Hepatocyte (in vitro differentiated cells): ENCODE data around the gene GNB1L.

Source experiments
- EZH2 ChIP-seq: fragments of 200-600 bp; sonication (generic); IDR thresholded peaks from 2 replicates; pipeline ENCODE4 v1.6.1; 2016; ENCODE audit warnings: antibody characterized with exemption, mild to moderate bottlenecking, borderline replicate concordance
- EZH2phosphoT487 ChIP-seq: fragments of 200-600 bp; sonication (generic); IDR thresholded peaks from one replicate; pipeline ENCODE4 v1.6.1; 2018; ENCODE audit warnings: antibody characterized with exemption, mild to moderate bottlenecking, low read depth, moderate library complexity; ENCODE audit not compliant: unreplicated experiment, severe bottlenecking
- TF ChIP-seq, protein P1 (sequence below): fragments of 200-600 bp; sonication (generic); IDR thresholded peaks from 2 replicates; pipeline ENCODE4 v1.5.1; 2016; ENCODE audit warnings: antibody characterized with exemption, mild to moderate bottlenecking; ENCODE audit not compliant: poor library complexity

GRCh38 chr22:19763458-19764298 lies 91.0 kb downstream of the GNB1L start:
- TF ChIP-seq, protein P1, sequence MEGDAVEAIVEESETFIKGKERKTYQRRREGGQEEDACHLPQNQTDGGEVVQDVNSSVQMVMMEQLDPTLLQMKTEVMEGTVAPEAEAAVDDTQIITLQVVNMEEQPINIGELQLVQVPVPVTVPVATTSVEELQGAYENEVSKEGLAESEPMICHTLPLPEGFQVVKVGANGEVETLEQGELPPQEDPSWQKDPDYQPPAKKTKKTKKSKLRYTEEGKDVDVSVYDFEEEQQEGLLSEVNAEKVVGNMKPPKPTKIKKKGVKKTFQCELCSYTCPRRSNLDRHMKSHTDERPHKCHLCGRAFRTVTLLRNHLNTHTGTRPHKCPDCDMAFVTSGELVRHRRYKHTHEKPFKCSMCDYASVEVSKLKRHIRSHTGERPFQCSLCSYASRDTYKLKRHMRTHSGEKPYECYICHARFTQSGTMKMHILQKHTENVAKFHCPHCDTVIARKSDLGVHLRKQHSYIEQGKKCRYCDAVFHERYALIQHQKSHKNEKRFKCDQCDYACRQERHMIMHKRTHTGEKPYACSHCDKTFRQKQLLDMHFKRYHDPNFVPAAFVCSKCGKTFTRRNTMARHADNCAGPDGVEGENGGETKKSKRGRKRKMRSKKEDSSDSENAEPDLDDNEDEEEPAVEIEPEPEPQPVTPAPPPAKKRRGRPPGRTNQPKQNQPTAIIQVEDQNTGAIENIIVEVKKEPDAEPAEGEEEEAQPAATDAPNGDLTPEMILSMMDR = no peak
- peak; percentile 69 for TF ChIP-seq EZH2
- TF ChIP-seq EZH2phosphoT487 = no peak
